Progenitor cell of endocrine pancreas (in vitro differentiated cells): ENCODE results near the gene RNF148. TPM values are rescaled to one million over a fixed set of nuclear protein-coding genes. Genes with fewer than 3 reads are reported as not detected.

Experiments used
- DNase-seq: peaks from one replicate; pipeline ENCODE4 v3.0.0; 2021; ENCODE audit warnings: low spot score; ENCODE audit not compliant: unreplicated experiment
- H3K27ac Mint-ChIP-seq: 2 replicates; pipeline ENCODE4 v1.8.0; 2021; ENCODE audit warnings: mild to moderate bottlenecking, moderate library complexity, mixed read lengths
- H3K27me3 Mint-ChIP-seq: 2 replicates; pipeline ENCODE4 v1.8.0; 2021; ENCODE audit warnings: mixed read lengths
- H3K36me3 Mint-ChIP-seq: 2 replicates; pipeline ENCODE4 v1.8.0; 2022; ENCODE audit warnings: mixed read lengths; ENCODE audit not compliant: insufficient read depth
- H3K4me1 Mint-ChIP-seq: 2 replicates; pipeline ENCODE4 v1.8.0; 2021; ENCODE audit warnings: low read depth, mixed read lengths
- H3K4me3 Mint-ChIP-seq: 2 replicates; pipeline ENCODE4 v1.8.0; 2021; ENCODE audit warnings: low read depth, mild to moderate bottlenecking, moderate library complexity, mixed read lengths
- H3K9me3 Mint-ChIP-seq: 2 replicates; pipeline ENCODE4 v1.8.0; 2021; ENCODE audit warnings: low read depth, mixed read lengths
- total RNA-seq: library from RNA; stranded (reverse); gene quantifications from 2 replicates; pipeline ENCODE4 v1.2.1, GENCODE V29; 2021
- TF ChIP-seq, protein P1 (sequence below): fragments of 200-600 bp; sonication (generic); IDR thresholded peaks from one replicate; pipeline ENCODE4 v1.5.0; 2021; ENCODE audit warnings: antibody characterized with exemption, mild to moderate bottlenecking; ENCODE audit not compliant: unreplicated experiment

The RNF148 gene
- total RNA-seq, 1 donor from 2014 or later, result 0.26 TPM

- Mint-ChIP-seq H3K9me3 (no peaks in the 10 kb centered on the region), H3K27ac (no peak overlapping the region), H3K4me3 (no peak overlapping the region), H3K36me3 (no peaks in the 10 kb centered on the region), H3K27me3 (no peaks in the 10 kb centered on the region), H3K4me1 (no peaks in the 10 kb centered on the region)
- TF ChIP-seq, protein P1, sequence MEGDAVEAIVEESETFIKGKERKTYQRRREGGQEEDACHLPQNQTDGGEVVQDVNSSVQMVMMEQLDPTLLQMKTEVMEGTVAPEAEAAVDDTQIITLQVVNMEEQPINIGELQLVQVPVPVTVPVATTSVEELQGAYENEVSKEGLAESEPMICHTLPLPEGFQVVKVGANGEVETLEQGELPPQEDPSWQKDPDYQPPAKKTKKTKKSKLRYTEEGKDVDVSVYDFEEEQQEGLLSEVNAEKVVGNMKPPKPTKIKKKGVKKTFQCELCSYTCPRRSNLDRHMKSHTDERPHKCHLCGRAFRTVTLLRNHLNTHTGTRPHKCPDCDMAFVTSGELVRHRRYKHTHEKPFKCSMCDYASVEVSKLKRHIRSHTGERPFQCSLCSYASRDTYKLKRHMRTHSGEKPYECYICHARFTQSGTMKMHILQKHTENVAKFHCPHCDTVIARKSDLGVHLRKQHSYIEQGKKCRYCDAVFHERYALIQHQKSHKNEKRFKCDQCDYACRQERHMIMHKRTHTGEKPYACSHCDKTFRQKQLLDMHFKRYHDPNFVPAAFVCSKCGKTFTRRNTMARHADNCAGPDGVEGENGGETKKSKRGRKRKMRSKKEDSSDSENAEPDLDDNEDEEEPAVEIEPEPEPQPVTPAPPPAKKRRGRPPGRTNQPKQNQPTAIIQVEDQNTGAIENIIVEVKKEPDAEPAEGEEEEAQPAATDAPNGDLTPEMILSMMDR, result no peak
- DNase-seq, result no peak
Measured at GRCh38 chr7:122738947-122739346, 36.2 kb upstream of the RNF148 start.

GRCh38 chr7:122736183-122736582 lies 33.5 kb upstream of the RNF148 start:
- TF ChIP-seq, protein P1, result no peak
- H3K4me1 Mint-ChIP-seq, result no peaks in the 10 kb centered on the region
- H3K27ac Mint-ChIP-seq, result no peak overlapping the region
- no peak for DNase-seq
- no peak overlapping the region for H3K4me3 Mint-ChIP-seq
- H3K36me3 Mint-ChIP-seq, result no peaks in the 10 kb centered on the region
- H3K27me3 Mint-ChIP-seq, result no peaks in the 10 kb centered on the region
- H3K9me3 Mint-ChIP-seq, result no peaks in the 10 kb centered on the region

DNA sequence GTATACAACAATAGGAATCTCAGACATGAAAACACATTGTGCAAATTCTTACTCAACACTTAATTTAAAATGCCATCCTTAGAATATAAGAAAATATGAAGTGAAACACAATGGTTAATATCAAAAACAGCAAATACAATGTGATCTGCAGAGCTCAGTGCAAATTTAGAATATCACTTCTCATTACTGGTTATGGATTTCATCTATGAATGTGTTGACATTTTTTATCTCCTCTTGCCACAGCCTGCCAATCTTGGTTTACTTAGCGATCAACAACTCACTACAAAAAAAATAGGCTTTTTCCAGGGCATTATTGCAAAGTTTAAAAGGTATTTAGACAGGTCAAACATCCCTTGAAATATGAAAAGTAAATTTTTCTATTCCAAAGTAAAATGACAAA lies 25.0 kb upstream of the RNF148 start:
- no peak overlapping the region for H3K27ac Mint-ChIP-seq
- H3K4me1 Mint-ChIP-seq, result no peaks in the 10 kb centered on the region
- H3K4me3 Mint-ChIP-seq, result no peak overlapping the region
- H3K27me3 Mint-ChIP-seq, result no peaks in the 10 kb centered on the region
- H3K9me3 Mint-ChIP-seq, result no peaks in the 10 kb centered on the region
- TF ChIP-seq, protein P1, result no peak
- H3K36me3 Mint-ChIP-seq, result no peaks in the 10 kb centered on the region
- DNase-seq, result no peak

DNA sequence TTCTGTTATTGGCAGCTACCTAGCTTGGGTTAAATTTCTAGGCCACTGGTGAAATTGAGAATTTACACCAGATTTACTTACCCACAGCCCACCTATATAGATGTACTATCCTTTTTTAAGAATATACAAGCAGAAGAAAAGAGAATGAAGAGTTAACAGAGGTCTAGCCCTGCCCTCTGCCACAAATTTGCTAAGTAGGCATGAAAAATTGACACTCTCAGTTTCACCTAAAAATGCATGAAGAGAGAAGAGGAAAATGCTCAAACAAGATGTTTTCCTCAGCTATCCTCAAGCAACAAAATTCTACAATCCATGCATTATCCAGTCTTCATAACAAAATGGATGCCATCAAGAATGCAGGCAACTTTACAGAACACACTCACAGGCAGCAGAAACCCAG lies 24.6 kb upstream of the RNF148 start:
- Mint-ChIP-seq H3K27ac (no peak overlapping the region), H3K4me1 (no peaks in the 10 kb centered on the region), H3K27me3 (no peaks in the 10 kb centered on the region), H3K4me3 (no peak overlapping the region), H3K36me3 (no peaks in the 10 kb centered on the region), H3K9me3 (no peaks in the 10 kb centered on the region)
- no peak for DNase-seq
- TF ChIP-seq, protein P1, result no peak

DNA sequence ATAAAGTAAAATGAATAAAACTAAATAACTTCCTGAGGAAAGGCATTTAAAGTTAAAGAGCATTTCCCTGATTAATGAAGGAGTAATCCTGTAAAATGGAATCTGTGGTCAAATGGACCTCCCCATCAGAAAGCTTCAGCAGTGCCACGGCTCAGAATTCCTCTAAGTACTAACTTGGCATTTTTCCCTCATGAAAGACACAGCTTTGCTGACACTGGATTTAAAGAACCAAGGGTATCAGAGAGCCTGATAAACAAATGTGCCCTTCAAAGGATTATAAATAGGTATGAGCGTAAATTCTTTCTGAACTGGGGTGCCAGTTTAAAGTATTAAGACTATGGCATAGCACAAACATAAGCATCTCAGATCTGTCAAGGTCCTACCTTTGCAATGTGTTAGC lies 24.2 kb upstream of the RNF148 start:
- no peaks in the 10 kb centered on the region for H3K36me3 Mint-ChIP-seq

More for the DNA sequence above, 24.2 kb upstream of the RNF148 start:
- no peak overlapping the region for H3K27ac Mint-ChIP-seq
- no peaks in the 10 kb centered on the region for H3K27me3 Mint-ChIP-seq
- no peaks in the 10 kb centered on the region for H3K4me1 Mint-ChIP-seq
- TF ChIP-seq, protein P1, result no peak
- H3K4me3 Mint-ChIP-seq, result no peak overlapping the region
- no peaks in the 10 kb centered on the region for H3K9me3 Mint-ChIP-seq
- DNase-seq, result no peak
